IPS DF 19.7 (cell line): Measurements from ENCODE around the gene PCNX1.
"Not testable (repeated sequence)": the region's sequence is repeated elsewhere in the genome, so short reads cannot be mapped to it uniquely, and the experiment has no call there.

ENCODE experiments used
- DNase-seq: peaks from one replicate; pipeline ENCODE4 v3.0.0-alpha.2; 2013; ENCODE audit warnings: low read depth, low spot score

PCNX1 gene

GRCh38 chr14:71122866-71123565 is 215.8 kb downstream of the PCNX1 start:
- no peak for DNase-seq

DNA sequence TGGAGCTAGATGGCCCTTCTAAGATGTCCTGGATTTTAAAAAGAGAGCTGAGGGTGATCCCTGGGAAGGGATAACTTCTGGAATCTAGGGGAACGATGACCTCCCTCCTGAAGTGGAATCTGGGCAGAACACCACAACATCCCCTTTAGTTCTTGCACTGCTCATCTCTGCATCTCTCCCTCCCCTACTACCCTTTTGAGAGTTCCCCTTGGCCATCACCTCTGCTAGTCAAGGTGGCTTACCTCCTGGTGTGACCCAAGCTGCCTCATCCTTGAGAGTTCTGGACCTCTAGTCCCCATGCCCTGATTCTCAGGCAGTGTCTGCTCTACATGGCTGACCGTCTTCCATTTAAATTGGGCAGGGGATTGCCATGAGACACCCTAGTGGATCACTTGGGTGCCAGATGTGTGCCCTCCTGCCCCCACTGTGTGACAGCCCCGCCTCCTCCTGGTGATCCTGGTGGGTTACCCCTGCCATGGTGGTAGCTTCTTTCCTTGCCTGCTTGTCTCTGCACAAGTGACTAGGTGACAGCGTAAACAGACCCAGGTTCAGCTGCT is 216.4 kb downstream of the PCNX1 start:
- DNase-seq: no peak

DNA sequence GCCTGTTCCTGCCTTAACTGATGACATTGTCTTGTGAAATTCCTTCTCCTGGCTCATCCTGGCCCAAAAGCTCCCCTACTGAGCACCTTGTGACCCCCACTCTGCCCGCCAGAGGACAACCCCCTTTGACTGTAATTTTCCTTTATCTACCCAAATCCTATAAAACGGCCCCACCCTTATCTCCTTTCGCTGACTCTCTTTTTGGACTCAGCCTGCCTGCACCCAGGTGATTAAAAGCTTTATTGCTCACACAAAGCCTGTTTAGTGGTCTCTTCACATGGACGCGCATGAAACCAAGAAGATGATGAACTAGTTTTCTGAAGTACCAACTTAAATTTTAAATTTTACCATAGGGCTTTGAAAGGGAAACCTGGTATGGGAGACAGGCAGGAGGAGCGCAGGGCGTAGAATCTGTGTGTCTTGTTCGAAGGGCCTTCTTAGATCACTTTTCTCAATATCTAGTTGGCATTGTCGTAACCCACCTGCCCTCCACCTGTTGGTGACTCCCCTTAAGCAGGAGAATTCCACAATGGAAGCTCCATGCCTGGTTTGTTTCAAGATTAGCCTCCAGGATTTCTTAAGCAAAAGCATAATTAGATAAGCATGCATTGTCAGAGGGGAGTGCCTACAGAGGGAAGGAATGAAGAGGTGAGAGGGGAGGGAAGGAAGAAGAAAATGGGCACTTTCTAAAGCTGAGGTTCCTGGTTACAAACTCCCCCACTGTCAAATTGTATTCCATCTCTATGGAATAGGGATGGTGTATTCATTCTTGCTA is 222.6 kb downstream of the PCNX1 start:
- not testable (repeated sequence) for DNase-seq

DNA sequence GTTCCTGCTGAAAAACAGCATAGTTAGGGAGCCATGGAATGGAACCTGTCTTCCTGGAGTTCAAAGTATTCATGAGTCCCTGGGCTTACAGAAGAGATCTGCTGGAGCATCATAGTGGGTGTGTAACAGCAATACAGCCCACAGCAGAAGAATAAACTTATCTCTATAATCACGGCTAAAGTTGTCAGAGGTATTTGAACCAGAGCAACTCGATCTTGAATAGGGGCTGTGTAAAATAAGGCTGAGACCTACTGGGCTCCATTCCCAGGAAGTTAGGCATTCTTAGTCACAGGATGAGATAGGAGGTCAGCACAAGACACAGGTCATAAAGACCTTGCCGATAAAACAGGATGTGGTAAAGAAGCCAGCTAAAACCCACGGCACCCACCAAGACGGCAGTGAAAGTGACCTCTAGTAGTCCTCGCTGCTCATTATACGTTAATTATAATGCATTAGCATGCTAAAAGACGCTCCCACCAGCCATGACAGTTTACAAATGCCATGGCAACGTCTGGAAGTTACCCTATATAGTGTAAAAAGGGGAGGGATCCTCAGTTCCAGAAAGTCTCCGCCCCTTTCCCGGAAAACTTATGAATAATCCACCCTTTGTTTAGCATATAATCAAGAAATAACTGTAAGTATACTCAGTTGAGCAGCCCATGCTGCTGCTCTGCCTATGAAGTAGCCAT is 223.4 kb downstream of the PCNX1 start:
- DNase-seq: no peak

- DNase-seq: no peak
Observed at GRCh38 chr14:71133296-71133695, 226.0 kb downstream of the PCNX1 start.

- no peak for DNase-seq
Observed at GRCh38 chr14:71135496-71135895, 228.2 kb downstream of the PCNX1 start.

DNA sequence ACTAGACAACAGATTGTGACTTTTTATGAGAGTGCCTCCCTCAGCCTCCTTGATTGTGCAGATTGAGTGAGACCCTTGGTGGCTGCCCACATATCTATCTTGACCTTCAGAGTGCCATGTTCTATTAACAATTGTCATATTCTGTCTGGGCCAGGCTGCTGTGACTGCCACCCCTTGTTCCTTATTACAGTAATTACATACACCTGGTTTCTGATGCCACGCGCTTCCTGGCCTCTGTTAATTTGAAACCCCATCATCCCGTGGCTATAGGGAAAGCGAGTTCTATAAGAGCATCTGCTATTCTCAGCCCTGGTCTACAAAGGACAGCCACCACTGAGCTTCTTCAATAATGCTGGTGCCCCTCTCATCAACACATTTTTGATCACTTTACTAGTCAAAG is 228.7 kb downstream of the PCNX1 start:
- DNase-seq: no peak

GRCh38 chr14:71136386-71137060 is 229.3 kb downstream of the PCNX1 start:
- no peak for DNase-seq

DNA sequence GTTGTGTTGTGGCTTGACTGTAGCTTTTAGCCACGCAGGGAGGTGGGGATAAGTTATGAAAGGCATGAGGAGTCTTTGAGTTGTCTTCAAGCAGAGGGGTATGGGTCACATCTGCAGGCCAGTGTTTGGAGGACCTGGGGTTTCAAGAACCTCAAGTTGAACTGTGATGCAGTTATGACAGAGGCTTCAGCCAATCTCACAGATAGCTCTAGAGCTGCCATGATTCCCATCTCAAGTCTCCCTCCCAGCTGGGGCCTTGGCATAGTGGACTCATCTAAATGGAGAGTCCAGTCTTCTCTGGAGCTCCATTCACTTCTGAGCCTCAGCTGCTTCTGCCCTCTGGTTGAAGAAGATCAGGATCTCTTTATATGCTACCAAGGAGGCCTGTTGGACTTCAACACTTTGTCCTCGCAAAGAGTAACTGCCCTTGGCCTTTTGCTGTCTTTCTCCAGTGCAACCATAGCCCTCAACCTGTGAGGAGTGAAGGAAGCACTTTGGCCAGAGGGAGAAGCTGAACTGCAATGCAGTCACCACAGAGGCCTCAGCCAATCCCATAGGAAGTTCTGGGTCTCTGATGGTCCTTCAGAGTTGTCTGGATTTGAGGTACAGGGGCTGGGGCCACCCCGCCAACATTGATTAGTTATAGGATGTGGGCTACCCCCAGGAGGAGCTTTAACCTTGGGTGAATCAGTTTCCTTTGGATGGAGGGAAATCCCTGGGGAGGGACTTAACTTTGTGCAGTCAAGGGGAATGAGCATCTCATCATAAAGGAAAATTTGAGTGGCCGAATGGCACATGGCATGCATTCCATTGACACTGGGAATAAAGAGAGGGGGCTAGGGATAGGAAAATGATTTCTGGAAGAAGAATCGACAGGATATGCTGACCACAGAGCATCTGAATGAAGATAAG is 230.5 kb downstream of the PCNX1 start:
- no peak for DNase-seq

- DNase-seq: no peak
Observed at GRCh38 chr14:71138448-71139293, 231.4 kb downstream of the PCNX1 start.

DNA sequence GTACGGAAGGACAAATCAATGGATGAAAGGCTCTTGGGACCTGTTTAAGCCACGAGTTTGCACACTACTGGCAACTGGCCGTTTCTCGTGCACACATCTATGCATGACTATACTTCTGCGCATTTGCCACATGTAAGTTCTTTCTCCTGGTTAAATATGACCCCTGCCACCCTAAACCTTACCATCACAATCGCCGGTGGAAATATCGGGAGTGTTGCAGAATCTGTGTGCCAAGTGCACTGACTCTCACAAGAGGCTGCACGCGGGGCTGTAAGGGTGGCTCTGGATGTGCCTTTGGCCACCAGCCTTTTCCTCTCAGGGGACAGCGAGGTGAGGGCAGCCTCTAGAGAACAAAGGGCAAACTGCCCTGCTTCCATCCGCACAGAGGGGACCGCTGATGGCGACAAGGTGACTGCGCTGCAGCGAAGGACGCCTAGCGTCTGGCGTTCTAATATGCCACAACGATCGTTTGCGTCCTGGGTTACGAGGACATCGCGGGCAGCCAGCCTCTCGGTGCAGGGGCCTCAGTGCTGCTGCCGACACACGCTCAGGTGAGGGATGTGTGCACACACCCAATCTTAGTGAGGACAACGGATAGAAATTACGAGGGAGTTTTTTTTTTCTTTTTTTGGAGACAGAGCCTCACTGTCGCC is 232.2 kb downstream of the PCNX1 start:
- DNase-seq: no peak

GRCh38 chr14:71140157-71140556 is 232.9 kb downstream of the PCNX1 start:
- no peak for DNase-seq

- DNase-seq: no peak
Observed at GRCh38 chr14:71141701-71142374, 234.6 kb downstream of the PCNX1 start.

DNA sequence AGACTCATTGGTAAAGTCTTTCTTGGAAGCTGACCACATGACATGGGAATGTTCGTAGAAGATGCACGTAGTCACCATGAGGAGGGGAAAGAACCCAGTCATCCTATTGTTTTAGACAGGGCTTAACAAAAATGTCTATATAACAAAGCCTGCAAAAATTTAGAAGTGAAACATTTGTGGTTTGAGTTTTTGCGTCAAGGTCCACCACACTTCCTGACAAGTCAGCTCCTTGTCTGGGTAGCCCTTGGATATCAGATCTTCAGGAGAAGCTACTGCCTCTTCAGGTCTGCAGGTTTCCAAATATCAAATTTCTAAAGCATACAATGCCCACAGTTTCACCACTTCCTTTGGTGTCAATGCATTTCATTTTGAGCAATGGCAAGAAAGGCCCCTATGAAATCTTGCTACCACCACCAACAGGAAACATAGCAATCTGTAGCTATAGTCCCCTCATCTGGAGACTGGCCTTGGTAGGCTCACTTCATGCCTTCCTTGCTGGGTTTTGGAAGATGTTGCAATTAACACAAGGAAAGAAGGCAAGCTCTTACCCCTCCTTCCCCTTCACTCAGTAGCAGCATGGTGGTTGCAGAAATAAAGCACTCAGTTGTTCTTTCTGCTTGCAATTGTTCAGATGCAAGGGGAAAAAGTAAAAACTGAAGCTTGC is 235.2 kb downstream of the PCNX1 start:
- no peak for DNase-seq

DNA sequence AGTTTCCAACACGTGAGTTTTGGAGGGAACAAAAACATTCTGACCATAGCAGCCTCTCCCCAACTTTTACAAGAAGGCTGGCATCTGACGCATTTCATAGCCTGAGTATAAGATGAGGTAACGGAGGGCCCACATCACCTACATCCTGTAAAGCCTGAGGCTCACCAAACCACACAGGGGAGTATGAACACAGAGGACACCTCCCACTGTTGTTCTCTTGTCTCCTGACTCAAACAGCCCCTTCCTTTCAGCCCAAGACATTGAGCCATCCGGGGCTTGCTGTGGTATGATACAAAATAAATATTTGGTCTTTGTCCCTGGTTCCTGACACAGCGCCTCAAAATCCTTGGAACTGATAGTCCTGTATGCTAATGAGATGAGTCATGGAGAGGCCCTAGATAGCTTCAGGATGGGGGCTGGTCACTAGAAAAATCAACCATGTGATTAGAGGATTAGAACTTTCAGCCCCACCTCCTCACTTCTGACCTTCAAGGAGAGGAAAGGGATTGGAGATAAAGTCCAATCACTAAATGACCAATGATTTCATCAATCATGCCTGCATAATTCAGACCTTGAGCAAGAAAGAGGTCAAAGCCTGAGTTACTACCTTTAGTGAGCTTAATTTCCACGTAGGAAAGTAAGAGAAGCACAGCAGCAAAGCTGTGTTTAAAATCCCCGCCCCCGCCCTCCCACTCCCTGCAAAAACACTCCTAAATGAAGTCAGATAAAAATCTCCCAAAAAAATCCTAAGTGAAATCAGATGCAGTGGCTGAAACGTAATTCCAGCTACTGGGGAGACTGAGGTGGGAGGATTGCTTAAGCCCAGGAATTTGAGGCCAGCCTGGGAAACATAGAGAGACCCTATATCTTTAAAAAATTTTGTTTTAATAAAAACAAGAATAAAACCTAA is 236.4 kb downstream of the PCNX1 start:
- DNase-seq: no peak

GRCh38 chr14:71147335-71147734 is 240.1 kb downstream of the PCNX1 start:
- not testable (repeated sequence) for DNase-seq

DNA sequence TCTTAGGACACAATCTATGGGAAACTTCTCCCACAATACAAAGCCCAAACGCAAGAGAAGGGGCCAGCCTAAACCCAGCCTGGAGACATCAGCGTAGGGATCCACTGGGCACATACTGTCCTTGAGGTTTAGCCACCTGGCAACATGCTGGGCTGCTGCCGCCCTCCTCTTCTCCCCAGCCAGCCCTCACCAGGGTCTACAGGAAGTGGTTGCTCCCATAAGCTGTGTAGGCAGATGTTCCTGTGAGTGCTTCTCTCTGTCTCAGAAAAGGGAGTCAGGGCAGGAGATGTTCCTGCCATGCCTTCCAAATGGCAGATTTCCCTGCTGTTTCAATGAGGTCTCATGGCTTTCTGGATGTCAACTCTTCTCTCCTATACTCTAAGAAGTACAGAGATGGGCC is 241.4 kb downstream of the PCNX1 start:
- DNase-seq: no peak
